T-cell (primary cell): ENCODE results near the gene C7orf57. TPM values are rescaled to one million over a fixed set of nuclear protein-coding genes. Genes with fewer than 3 reads are reported as not detected.

ENCODE experiments used
- ATAC-seq, 4 experiments: fragments of 200-7000 bp in 3 of 4; fragments of 150-1000 bp in 1 of 4; cut with Tn5 transposase; replicated peaks in 1 of 4; 1 replicate in 3 of 4; 2 replicates in 1 of 4; pipeline ENCODE4 v1.10.0; 2021; ENCODE audit warnings: moderate library complexity in 3 of 4, mild to moderate bottlenecking in 2 of 4, moderate number of reproducible peaks in 1 of 4
- CTCF ChIA-PET, 2 donors: fragments of 300-600 bp; sonication (Branson Sonifier 250); formaldehyde crosslinking; loops; one replicate each; lab custom pipeline; 2022; ENCODE audit warnings: antibody characterized with exemption in 2 of 2; lab: Charles Lee
- POLR2A ChIA-PET, 2 donors: fragments of 300-600 bp; sonication (Branson Sonifier 250); formaldehyde crosslinking; loops; one replicate each; lab custom pipeline; 2022; ENCODE audit warnings: antibody characterized with exemption in 2 of 2; lab: Charles Lee
- DNase-seq, 35 experiments: peaks; one replicate each; pipeline versions ENCODE4 v3.0.0 to v3.0.0-alpha.2; 2013 to 2023
- H3K27ac ChIP-seq: one replicate; pipeline ENCODE4 v1.5.1; 2013; ENCODE audit warnings: low read length
- H3K27me3 ChIP-seq, 2 experiments: replicated peaks in 1 of 2; 1 replicate in 1 of 2; 2 replicates in 1 of 2; pipeline versions ENCODE4 v1.6.1 to v1.7.0; 2013; ENCODE audit warnings: low read length in 1 of 2, mixed read lengths in 1 of 2; ENCODE audit not compliant: control insufficient read depth in 2 of 2, insufficient read depth in 2 of 2; ENCODE audit errors: extremely low read depth in 1 of 2
- H3K36me3 ChIP-seq, 2 donors: 1 replicate in 1 of 2; 2 replicates in 1 of 2; pipeline versions ENCODE4 v1.6.1 to v1.7.0; 2013; ENCODE audit warnings: low read length in 1 of 2; ENCODE audit not compliant: control insufficient read depth in 2 of 2, insufficient read depth in 1 of 2; ENCODE audit errors: extremely low read depth in 1 of 2
- H3K4me1 ChIP-seq, 2 experiments: 1 replicate in 1 of 2; 2 replicates in 1 of 2; pipeline versions ENCODE4 v1.6.1 to v1.7.0; 2013; ENCODE audit warnings: low read length in 2 of 2, mixed read lengths in 1 of 2; ENCODE audit not compliant: insufficient read depth in 2 of 2, control insufficient read depth in 1 of 2; ENCODE audit errors: extremely low read depth in 1 of 2
- H3K4me3 ChIP-seq, 2 donors: 1 replicate in 1 of 2; 2 replicates in 1 of 2; pipeline versions ENCODE4 v1.5.1 to v1.7.0; 2013; ENCODE audit warnings: mild to moderate bottlenecking in 2 of 2, low read length in 1 of 2, moderate library complexity in 1 of 2; ENCODE audit not compliant: control insufficient read depth in 1 of 2; ENCODE audit errors: extremely low read depth in 1 of 2
- H3K9me3 ChIP-seq: 2 replicates; pipeline ENCODE4 v1.7.0; 2013
- H3K27ac Mint-ChIP-seq, 2 donors: one replicate each; pipeline ENCODE4 v1.8.0; 2020 to 2021; ENCODE audit warnings: mild to moderate bottlenecking in 2 of 2, mixed read lengths in 2 of 2
- H3K27me3 Mint-ChIP-seq, 2 donors: one replicate each; pipeline ENCODE4 v1.8.0; 2021 to 2022; ENCODE audit warnings: mixed read lengths in 2 of 2
- H3K36me3 Mint-ChIP-seq: one replicate; pipeline ENCODE4 v1.8.0; 2021; ENCODE audit warnings: mixed read lengths
- H3K4me1 Mint-ChIP-seq, 3 donors: one replicate each; pipeline ENCODE4 v1.8.0; 2020 to 2022; ENCODE audit warnings: mixed read lengths in 3 of 3, mild to moderate bottlenecking in 1 of 3
- H3K4me3 Mint-ChIP-seq, 3 donors: one replicate each; pipeline ENCODE4 v1.8.0; 2020 to 2022; ENCODE audit warnings: mild to moderate bottlenecking in 3 of 3, mixed read lengths in 3 of 3, moderate library complexity in 3 of 3
- H3K9me3 Mint-ChIP-seq, 3 donors: one replicate each; pipeline ENCODE4 v1.8.0; 2020 to 2022; ENCODE audit warnings: mixed read lengths in 3 of 3
- WGBS: methylation state at CpG from one replicate; pipeline ENCODE4 v1.1.5; 2013; ENCODE audit warnings: missing lambda C conversion rate; ENCODE audit not compliant: insufficient coverage; 5-methylcytosine and 5-hydroxymethylcytosine counted together
- total RNA-seq, 35 experiments: library from RNA in 6 of 35; stranded (reverse) in 6 of 35; fragments of 120-200 nt in 1 of 35; gene quantifications; one replicate each; pipeline versions ENCODE4 v1.2.1 to v1.2.4 and lab custom pipeline; 2013 to 2026

Gene C7orf57
- total RNA-seq, 5 donors from 2014 or later (not counting 1 experiment from before 2014, with no cell fraction given), result 0.18 to 2.0 (median 0.44) TPM

DNA sequence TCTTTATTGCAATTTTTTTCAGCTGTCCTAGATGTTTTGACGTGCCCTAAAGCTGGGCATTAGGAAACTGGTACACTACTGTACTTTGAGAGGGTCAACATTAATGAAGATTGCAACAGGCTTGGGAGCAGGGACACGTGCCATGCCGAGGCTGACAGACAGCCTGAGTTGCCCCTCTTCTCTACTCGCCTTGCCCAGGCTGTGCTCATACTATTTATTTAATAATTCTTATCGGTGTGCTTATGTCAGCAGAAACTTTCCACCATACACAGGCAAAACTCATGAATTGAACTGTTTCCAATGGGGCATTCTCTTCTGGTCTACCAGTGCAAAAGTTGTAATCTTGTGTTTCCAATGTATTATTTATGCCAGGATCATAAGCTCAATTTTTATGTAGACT, 24.4 kb downstream of the C7orf57 start:
- Histone ChIP-seq H3K4me1 (no peaks in the 10 kb centered on the region), H3K27ac (no peak overlapping the region), H3K36me3 (no peaks in the 10 kb centered on the region), H3K4me3 (no peak overlapping the region), H3K9me3 (no peaks in the 10 kb centered on the region), H3K27me3 (no peaks in the 10 kb centered on the region)
- H3K27ac Mint-ChIP-seq, result no peak overlapping the region
- 90% methylated on average over 3 of the region's 5 CpGs for WGBS
- peaks cover 5 to 30% (median 8%) of the 10 kb centered on the region in 3 donors for H3K9me3 Mint-ChIP-seq
- no peak for DNase-seq
- H3K4me1 Mint-ChIP-seq, result peaks cover 0 to 7% (median 0%) of the 10 kb centered on the region in 3 donors
- no peak for ATAC-seq
- H3K4me3 Mint-ChIP-seq, result no peak overlapping the region
- peaks cover 17% of the 10 kb centered on the region for H3K36me3 Mint-ChIP-seq
- H3K27me3 Mint-ChIP-seq, result peaks cover 0 to 2% of the 10 kb centered on the region in 2 donors
- CTCF ChIA-PET, result interaction anchor here in 1 of 2 donors (0.9 kb wide), 1 partner anchor 45 kb away, joined by 3 read pairs; no protein-coding TSS in a partner anchor
- POLR2A ChIA-PET, result interaction anchor here (0.6 kb wide), 2 partner anchors 58 to 1841 kb away, joined by 3 read pairs; no protein-coding TSS in a partner anchor

DNA sequence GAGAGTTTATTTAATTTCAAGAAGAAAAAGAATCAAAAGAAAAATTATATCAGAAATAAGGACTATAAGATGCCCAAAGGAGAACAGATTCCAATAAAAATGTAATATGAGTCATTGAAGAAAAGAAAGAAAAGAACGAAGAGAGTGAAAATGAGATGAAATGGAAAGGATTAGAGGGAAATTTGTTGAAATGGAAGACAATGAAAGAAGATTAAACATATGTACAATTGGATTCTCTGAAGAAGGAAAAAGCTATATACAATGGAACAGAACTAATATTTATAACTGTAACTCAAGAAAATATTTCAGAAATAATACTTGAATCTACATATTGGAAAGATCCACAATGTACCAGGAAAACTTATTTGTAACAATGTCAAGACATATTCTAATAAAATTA, 28.6 kb downstream of the C7orf57 start:
- no peak overlapping the region for H3K4me3 Mint-ChIP-seq
- no peak overlapping the region for H3K27ac ChIP-seq
- H3K27me3 ChIP-seq, result no peaks in the 10 kb centered on the region
- no peaks in the 10 kb centered on the region for H3K36me3 ChIP-seq
- no peak overlapping the region for H3K4me3 ChIP-seq
- no peak overlapping the region for H3K27ac Mint-ChIP-seq
- WGBS, result 40% methylated on average over 1 of the region's 1 CpG
- H3K4me1 Mint-ChIP-seq, result peaks cover 0 to 2% (median 0%) of the 10 kb centered on the region in 3 donors
- DNase-seq (no peak), ATAC-seq (no peak)
- H3K36me3 Mint-ChIP-seq, result peaks cover 23% of the 10 kb centered on the region
- peaks cover 4 to 14% (median 5%) of the 10 kb centered on the region in 3 donors for H3K9me3 Mint-ChIP-seq
- no peaks in the 10 kb centered on the region for H3K4me1 ChIP-seq
- POLR2A ChIA-PET, result no interaction called here
- no peaks in the 10 kb centered on the region for H3K9me3 ChIP-seq
- no peaks in the 10 kb centered on the region for H3K27me3 Mint-ChIP-seq
- CTCF ChIA-PET, result interaction anchor here in 1 of 2 donors (0.6 kb wide), 1 partner anchor 60 kb away, joined by 3 read pairs; no protein-coding TSS in a partner anchor

- H3K4me1 ChIP-seq, result no peaks in the 10 kb centered on the region
- no peaks in the 10 kb centered on the region for H3K27me3 Mint-ChIP-seq
- CTCF ChIA-PET, result interaction anchor here (0.5 to 0.6 kb wide), 2 partner anchors 52 to 67 kb away, joined by 3 to 4 read pairs; no protein-coding TSS in a partner anchor
- no peak for DNase-seq
- H3K36me3 ChIP-seq, result no peaks in the 10 kb centered on the region
- H3K4me3 ChIP-seq, result no peak overlapping the region
- H3K27ac ChIP-seq, result no peak overlapping the region
- no peak overlapping the region for H3K4me3 Mint-ChIP-seq
- peaks cover 4 to 18% (median 8%) of the 10 kb centered on the region in 3 donors for H3K9me3 Mint-ChIP-seq
- H3K4me1 Mint-ChIP-seq, result no peaks in the 10 kb centered on the region
- H3K27ac Mint-ChIP-seq, result no peak overlapping the region
- H3K27me3 ChIP-seq, result no peaks in the 10 kb centered on the region
- H3K36me3 Mint-ChIP-seq, result peaks cover 22% of the 10 kb centered on the region
- no peak for ATAC-seq
- H3K9me3 ChIP-seq, result no peaks in the 10 kb centered on the region
- WGBS, result no CpG with 5 or more reads among the region's 2 CpGs
- POLR2A ChIA-PET, result interaction anchor here in 1 of 2 donors (0.6 kb wide), 1 partner anchor 103 kb away, joined by 3 read pairs; no protein-coding TSS in a partner anchor
Observed at GRCh38 chr7:48067475-48067874, 32.1 kb downstream of the C7orf57 start.

DNA sequence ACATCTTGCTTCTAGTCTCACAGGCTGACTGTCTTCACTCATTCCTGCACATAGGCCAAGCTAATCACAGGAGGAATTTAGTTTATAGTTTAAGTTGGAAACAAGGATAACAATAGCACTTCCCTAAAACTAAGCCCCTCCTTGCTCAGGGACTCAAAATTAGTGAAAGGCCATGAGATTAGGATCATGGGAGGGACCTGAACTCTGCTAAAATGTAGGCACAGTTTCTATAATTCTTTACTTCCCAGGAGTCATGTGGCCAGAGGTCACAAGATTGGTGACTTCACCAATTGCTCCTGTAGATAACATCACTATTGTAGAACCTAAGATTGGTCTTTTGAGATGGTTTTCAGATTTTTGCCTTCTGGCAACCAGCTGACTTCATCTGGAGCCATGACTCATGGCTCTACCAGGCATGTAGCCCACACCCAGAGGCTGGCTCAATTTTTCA, 38.9 kb downstream of the C7orf57 start:
- Histone ChIP-seq H3K9me3 (no peaks in the 10 kb centered on the region), H3K36me3 (no peaks in the 10 kb centered on the region), H3K27me3 (no peaks in the 10 kb centered on the region), H3K4me1 (no peaks in the 10 kb centered on the region), H3K4me3 (no peak overlapping the region), H3K27ac (no peak overlapping the region)
- CTCF ChIA-PET, result no interaction called here
- H3K9me3 Mint-ChIP-seq, result peaks cover 0 to 4% (median 3%) of the 10 kb centered on the region in 3 donors
- peaks cover 0 to 5% (median 3%) of the 10 kb centered on the region in 3 donors for H3K4me1 Mint-ChIP-seq
- DNase-seq (no peak), ATAC-seq (no peak)
- no peaks in the 10 kb centered on the region for H3K27me3 Mint-ChIP-seq
- H3K27ac Mint-ChIP-seq, result no peak overlapping the region
- no peak overlapping the region for H3K4me3 Mint-ChIP-seq
- POLR2A ChIA-PET, result no interaction called here
- peaks cover 4% of the 10 kb centered on the region for H3K36me3 Mint-ChIP-seq

DNA sequence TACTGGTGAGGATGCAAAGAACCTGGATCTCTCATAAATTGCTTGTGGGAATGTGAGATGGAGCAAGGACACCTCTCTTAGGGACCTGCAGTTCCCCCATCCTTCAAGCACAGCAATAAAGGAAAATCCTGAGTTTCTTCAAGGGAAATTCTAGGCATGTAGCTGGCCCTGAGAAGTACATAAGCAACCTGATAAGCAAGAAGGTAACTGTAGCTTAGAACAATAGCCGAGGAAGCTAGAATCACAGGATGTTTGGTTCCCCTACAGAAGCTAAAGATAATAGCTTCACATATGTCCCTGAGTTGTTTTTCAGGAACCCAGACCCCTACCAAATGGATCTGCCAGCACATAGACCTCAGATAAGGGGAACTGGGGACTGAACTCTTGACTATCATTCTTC, 42.1 kb downstream of the C7orf57 start:
- H3K9me3 ChIP-seq, result no peaks in the 10 kb centered on the region
- H3K27ac ChIP-seq, result no peak overlapping the region
- WGBS, result 100% methylated on average over 1 of the region's 1 CpG
- ATAC-seq, result no peak
- H3K4me3 ChIP-seq, result no peak overlapping the region
- Mint-ChIP-seq H3K9me3 (no peaks in the 10 kb centered on the region), H3K36me3 (no peaks in the 10 kb centered on the region), H3K4me1 (peaks cover 2 to 7% (median 5%) of the 10 kb centered on the region in 3 donors), H3K4me3 (no peak overlapping the region), H3K27me3 (no peaks in the 10 kb centered on the region), H3K27ac (no peak overlapping the region)
- H3K36me3 ChIP-seq, result no peaks in the 10 kb centered on the region
- no peaks in the 10 kb centered on the region for H3K27me3 ChIP-seq
- ChIA-PET CTCF (interaction anchor here in 1 of 2 donors (1.0 kb wide), 1 partner anchor 66 kb away, joined by 3 read pairs; no protein-coding TSS in a partner anchor), POLR2A (interaction anchor here in 1 of 2 donors (0.6 kb wide), 1 partner anchor 627 kb away, joined by 3 read pairs; no protein-coding TSS in a partner anchor)
- DNase-seq, result no peak
- no peaks in the 10 kb centered on the region for H3K4me1 ChIP-seq

DNA sequence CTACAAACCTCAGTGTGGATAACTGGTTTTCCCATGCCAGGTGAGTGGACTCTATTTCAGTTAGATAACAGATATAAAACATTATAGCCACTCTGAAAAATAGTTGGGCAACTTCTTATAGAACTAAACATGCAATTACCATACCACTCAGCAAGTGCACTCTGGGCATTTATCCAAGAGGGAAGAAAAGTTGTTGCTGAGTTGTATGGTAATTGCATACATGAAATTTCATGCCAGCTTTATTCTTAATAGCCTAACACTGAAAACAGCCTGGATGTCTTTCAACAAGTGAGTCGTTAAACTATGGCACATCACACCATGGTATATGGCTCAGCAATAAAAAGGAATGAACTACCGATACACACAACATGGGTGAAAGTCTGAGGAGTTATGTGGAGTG, 43.1 kb downstream of the C7orf57 start:
- CTCF ChIA-PET, result interaction anchor here in 1 of 2 donors (1.0 kb wide), 1 partner anchor 67 kb away, joined by 3 read pairs; no protein-coding TSS in a partner anchor
- Histone ChIP-seq H3K4me1 (peaks cover 4 to 6% of the 10 kb centered on the region in 2 experiments), H3K36me3 (no peaks in the 10 kb centered on the region), H3K27ac (no peak overlapping the region), H3K9me3 (no peaks in the 10 kb centered on the region), H3K4me3 (no peak overlapping the region), H3K27me3 (no peaks in the 10 kb centered on the region)
- ATAC-seq (no peak), DNase-seq (no peak)
- Mint-ChIP-seq H3K27me3 (no peaks in the 10 kb centered on the region), H3K4me1 (peaks cover 12 to 17% (median 14%) of the 10 kb centered on the region in 3 donors), H3K9me3 (no peaks in the 10 kb centered on the region), H3K27ac (no peak overlapping the region), H3K4me3 (no peak overlapping the region), H3K36me3 (no peaks in the 10 kb centered on the region)
- POLR2A ChIA-PET, result no interaction called here
- WGBS, result no CpG with 5 or more reads among the region's 2 CpGs
